DOHH2 (cell line): Measurements from ENCODE around the gene AQP6.

Experiments used
- CTCF ChIP-seq: fragments of 200-600 bp; sonication (generic); IDR thresholded peaks from one replicate; pipeline ENCODE4 v1.5.1; 2014; ENCODE audit warnings: antibody characterized with exemption, mild to moderate bottlenecking, low read depth, low read length; ENCODE audit not compliant: poor library complexity, severe bottlenecking
- EZH2phosphoT487 ChIP-seq: fragments of 200-600 bp; sonication (generic); IDR thresholded peaks from 2 replicates; pipeline ENCODE4 v1.6.1; 2017; ENCODE audit warnings: borderline replicate concordance, mild to moderate bottlenecking, antibody characterized with exemption, low read length, moderate library complexity, mixed read lengths

DNA sequence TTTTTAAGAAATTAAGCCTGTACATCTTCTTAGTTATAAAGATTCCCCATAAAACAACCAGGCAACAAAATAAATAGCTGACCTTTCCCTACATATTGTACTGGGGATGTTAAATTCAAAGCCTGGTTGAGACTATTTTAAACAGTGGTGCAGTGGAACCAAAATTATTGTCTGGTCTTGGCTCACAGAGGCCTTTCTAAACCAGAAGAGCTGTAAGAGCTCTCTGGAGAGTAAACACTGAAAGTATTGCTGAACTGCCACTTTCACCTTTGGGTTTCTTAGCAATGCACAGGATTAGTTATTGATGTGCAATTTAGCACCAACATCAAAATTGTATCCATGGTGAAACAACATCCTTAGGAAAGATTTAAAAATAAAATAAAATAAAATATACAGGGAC is 31.9 kb downstream of the AQP6 start:
- TF ChIP-seq CTCF = no peak
- no peak for TF ChIP-seq EZH2phosphoT487
